HEK293T (cell line): Measurements from ENCODE around the gene MRPL57.

Experiments used
- FOXA1 ChIP-seq: fragments of 450-650 bp; IDR thresholded peaks from 2 replicates; pipeline ENCODE4 v1.6.1; 2016; ENCODE audit warnings: mild to moderate bottlenecking
- FOXM1 ChIP-seq: fragments of 450-650 bp; IDR thresholded peaks from 2 replicates; pipeline ENCODE4 v1.6.1; 2017; ENCODE audit warnings: mild to moderate bottlenecking, borderline replicate concordance
- L3MBTL2 ChIP-seq: fragments of 450-650 bp; conservative IDR thresholded peaks from 2 replicates; pipeline ENCODE4 v1.6.1; 2016; ENCODE audit warnings: mild to moderate bottlenecking
- SP1 ChIP-seq: fragments of 450-650 bp; IDR thresholded peaks from 2 replicates; pipeline ENCODE4 v1.6.1; 2017
- SUZ12 ChIP-seq: fragments of 450-650 bp; IDR thresholded peaks from 2 replicates; pipeline ENCODE4 v1.6.1; 2016; ENCODE audit warnings: mild to moderate bottlenecking
- TARDBP ChIP-seq: fragments of 450-650 bp; IDR thresholded peaks from 2 replicates; pipeline ENCODE4 v1.6.1; 2016
- ZNF384 ChIP-seq: fragments of 450-650 bp; IDR thresholded peaks from 2 replicates; pipeline ENCODE4 v1.6.1; 2016

- TF ChIP-seq TARDBP (no peak), ZNF384 (no peak), FOXM1 (no peak), FOXA1 (no peak), SP1 (no peak), L3MBTL2 (no peak), SUZ12 (no peak)
Measured at GRCh38 chr13:21175656-21176214, 723 bp upstream of the MRPL57 start.
